ENCODE measurements around the gene MMD. TPM values are rescaled to one million over a fixed set of nuclear protein-coding genes. Genes with fewer than 3 reads are reported as not detected.
A peak's percentile ranks its signal among the peaks of the same experiment; 100 is the strongest.

Gene MMD
- total and polyA plus RNA-seq, 2 of the 13 experiments (the other 11 are each of a cell fraction or from before 2014, with no cell fraction given), result 121 to 225 TPM

DNA sequence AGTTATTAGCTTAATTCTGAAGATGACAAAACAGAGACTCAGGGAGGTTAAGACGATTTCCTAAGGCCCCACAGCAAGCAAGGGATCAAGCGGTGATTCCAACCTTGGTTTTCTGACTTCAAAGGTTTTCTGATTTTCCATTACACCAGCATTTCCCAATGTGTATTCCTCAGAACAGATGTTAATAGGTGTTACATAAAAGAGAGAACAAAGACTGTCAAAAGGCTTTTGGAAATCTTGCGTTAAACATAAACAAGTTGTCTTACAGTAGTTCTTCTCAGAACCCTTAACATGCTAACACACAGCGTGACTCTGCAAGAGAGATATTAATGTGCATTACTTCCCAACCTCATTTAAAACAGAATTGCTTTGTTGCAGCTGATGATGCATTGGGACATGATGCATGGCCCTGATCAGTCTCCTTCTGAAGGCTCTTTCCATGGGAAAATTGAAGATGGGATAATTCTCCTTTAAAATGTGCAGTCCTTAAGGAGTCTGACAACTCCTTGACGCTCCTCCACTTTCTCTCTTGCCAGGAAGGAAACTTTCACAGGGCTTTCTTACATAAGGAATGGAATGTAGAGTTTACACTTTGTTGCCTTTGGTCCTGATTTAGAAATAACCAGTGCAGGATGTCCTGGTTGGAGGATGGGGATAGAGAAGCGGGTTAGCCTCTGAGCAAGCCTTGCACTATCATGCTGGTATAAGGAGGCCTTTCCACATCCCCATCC is 21.5 kb upstream of the MMD start (continued):
- TF ChIP-seq, protein P1, sequence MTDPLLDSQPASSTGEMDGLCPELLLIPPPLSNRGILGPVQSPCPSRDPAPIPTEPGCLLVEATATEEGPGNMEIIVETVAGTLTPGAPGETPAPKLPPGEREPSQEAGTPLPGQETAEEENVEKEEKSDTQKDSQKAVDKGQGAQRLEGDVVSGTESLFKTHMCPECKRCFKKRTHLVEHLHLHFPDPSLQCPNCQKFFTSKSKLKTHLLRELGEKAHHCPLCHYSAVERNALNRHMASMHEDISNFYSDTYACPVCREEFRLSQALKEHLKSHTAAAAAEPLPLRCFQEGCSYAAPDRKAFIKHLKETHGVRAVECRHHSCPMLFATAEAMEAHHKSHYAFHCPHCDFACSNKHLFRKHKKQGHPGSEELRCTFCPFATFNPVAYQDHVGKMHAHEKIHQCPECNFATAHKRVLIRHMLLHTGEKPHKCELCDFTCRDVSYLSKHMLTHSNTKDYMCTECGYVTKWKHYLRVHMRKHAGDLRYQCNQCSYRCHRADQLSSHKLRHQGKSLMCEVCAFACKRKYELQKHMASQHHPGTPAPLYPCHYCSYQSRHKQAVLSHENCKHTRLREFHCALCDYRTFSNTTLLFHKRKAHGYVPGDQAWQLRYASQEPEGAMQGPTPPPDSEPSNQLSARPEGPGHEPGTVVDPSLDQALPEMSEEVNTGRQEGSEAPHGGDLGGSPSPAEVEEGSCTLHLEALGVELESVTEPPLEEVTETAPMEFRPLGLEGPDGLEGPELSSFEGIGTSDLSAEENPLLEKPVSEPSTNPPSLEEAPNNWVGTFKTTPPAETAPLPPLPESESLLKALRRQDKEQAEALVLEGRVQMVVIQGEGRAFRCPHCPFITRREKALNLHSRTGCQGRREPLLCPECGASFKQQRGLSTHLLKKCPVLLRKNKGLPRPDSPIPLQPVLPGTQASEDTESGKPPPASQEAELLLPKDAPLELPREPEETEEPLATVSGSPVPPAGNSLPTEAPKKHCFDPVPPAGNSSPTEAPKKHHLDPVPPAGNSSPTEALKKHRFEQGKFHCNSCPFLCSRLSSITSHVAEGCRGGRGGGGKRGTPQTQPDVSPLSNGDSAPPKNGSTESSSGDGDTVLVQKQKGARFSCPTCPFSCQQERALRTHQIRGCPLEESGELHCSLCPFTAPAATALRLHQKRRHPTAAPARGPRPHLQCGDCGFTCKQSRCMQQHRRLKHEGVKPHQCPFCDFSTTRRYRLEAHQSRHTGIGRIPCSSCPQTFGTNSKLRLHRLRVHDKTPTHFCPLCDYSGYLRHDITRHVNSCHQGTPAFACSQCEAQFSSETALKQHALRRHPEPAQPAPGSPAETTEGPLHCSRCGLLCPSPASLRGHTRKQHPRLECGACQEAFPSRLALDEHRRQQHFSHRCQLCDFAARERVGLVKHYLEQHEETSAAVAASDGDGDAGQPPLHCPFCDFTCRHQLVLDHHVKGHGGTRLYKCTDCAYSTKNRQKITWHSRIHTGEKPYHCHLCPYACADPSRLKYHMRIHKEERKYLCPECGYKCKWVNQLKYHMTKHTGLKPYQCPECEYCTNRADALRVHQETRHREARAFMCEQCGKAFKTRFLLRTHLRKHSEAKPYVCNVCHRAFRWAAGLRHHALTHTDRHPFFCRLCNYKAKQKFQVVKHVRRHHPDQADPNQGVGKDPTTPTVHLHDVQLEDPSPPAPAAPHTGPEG (CRISPR knock-in tag; IDR thresholded peaks at IDR 0.05), result no peak
- no peak for TF ChIP-seq RAD21 (CRISPR knock-in tag; IDR thresholded peaks at IDR 0.05)
- peak; percentile 20; the same call in 1 of the 2 replicates for TF ChIP-seq CREM (IDR thresholded peaks at IDR 0.05)
- no peak for TF ChIP-seq CREM (CRISPR knock-in tag; IDR thresholded peaks at IDR 0.05)
- TF ChIP-seq, protein P2, sequence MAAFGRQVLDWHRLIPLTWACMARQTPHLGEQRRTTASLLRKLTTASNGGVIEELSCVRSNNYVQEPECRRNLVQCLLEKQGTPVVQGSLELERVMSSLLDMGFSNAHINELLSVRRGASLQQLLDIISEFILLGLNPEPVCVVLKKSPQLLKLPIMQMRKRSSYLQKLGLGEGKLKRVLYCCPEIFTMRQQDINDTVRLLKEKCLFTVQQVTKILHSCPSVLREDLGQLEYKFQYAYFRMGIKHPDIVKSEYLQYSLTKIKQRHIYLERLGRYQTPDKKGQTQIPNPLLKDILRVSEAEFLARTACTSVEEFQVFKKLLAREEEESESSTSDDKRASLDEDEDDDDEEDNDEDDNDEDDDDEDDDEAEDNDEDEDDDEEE (CRISPR knock-in tag; IDR thresholded peaks at IDR 0.05), result no peak
- no peak for TF ChIP-seq ZNF709 (CRISPR knock-in tag; IDR thresholded peaks at IDR 0.05)
- TF ChIP-seq MAFF (IDR thresholded peaks at IDR 0.05; ENCODE audit: low read depth, low read length), result no peak
- TF ChIP-seq HDAC6 (IDR thresholded peaks at IDR 0.05; ENCODE audit: low read depth, low read length), result no peak
- TF ChIP-seq, protein P3, sequence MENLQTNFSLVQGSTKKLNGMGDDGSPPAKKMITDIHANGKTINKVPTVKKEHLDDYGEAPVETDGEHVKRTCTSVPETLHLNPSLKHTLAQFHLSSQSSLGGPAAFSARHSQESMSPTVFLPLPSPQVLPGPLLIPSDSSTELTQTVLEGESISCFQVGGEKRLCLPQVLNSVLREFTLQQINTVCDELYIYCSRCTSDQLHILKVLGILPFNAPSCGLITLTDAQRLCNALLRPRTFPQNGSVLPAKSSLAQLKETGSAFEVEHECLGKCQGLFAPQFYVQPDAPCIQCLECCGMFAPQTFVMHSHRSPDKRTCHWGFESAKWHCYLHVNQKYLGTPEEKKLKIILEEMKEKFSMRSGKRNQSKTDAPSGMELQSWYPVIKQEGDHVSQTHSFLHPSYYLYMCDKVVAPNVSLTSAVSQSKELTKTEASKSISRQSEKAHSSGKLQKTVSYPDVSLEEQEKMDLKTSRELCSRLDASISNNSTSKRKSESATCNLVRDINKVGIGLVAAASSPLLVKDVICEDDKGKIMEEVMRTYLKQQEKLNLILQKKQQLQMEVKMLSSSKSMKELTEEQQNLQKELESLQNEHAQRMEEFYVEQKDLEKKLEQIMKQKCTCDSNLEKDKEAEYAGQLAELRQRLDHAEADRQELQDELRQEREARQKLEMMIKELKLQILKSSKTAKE (CRISPR knock-in tag; IDR thresholded peaks at IDR 0.05; ENCODE audit: borderline replicate concordance), result no peak
- TF ChIP-seq IRF2 (CRISPR knock-in tag; IDR thresholded peaks at IDR 0.05), result 0 out of 2 replicates have a peak, but pooled peaks have one; percentile 13
- no peak for TF ChIP-seq KDM2A (CRISPR knock-in tag; IDR thresholded peaks at IDR 0.05; ENCODE audit: borderline replicate concordance, low read depth)
- TF ChIP-seq ZFP90 (CRISPR knock-in tag; IDR thresholded peaks at IDR 0.05; ENCODE audit: borderline replicate concordance), result no peak
- TF ChIP-seq, protein P4, sequence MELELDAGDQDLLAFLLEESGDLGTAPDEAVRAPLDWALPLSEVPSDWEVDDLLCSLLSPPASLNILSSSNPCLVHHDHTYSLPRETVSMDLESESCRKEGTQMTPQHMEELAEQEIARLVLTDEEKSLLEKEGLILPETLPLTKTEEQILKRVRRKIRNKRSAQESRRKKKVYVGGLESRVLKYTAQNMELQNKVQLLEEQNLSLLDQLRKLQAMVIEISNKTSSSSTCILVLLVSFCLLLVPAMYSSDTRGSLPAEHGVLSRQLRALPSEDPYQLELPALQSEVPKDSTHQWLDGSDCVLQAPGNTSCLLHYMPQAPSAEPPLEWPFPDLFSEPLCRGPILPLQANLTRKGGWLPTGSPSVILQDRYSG (CRISPR knock-in tag; IDR thresholded peaks at IDR 0.05), result 0 out of 2 replicates have a peak, but pooled peaks have one; percentile 44
- no peak for TF ChIP-seq ZZZ3 (CRISPR knock-in tag; IDR thresholded peaks at IDR 0.05; ENCODE audit: borderline replicate concordance)
- 0 out of 2 replicates have a peak, but pooled peaks have one; percentile 15 for TF ChIP-seq NFYC (CRISPR knock-in tag; IDR thresholded peaks at IDR 0.05)
- TF ChIP-seq, protein P5, sequence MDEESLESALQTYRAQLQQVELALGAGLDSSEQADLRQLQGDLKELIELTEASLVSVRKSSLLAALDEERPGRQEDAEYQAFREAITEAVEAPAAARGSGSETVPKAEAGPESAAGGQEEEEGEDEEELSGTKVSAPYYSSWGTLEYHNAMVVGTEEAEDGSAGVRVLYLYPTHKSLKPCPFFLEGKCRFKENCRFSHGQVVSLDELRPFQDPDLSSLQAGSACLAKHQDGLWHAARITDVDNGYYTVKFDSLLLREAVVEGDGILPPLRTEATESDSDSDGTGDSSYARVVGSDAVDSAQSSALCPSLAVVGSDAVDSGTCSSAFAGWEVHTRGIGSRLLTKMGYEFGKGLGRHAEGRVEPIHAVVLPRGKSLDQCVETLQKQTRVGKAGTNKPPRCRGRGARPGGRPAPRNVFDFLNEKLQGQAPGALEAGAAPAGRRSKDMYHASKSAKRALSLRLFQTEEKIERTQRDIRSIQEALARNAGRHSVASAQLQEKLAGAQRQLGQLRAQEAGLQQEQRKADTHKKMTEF (CRISPR knock-in tag; IDR thresholded peaks at IDR 0.05), result peak; percentile 23; the same call in 1 of the 2 replicates
- TF ChIP-seq FOXP1 (IDR thresholded peaks at IDR 0.05), result no peak
- peak; percentile 13; the same call in 1 of the 2 replicates for TF ChIP-seq FOXP1 (CRISPR knock-in tag; IDR thresholded peaks at IDR 0.05)
- TF ChIP-seq ZNF543 (CRISPR knock-in tag; IDR thresholded peaks at IDR 0.05), result 0 out of 2 replicates have a peak, but pooled peaks have one; percentile 12
